HCT116 (cell line): ENCODE results near the gene ZNF18. TPM values are rescaled to one million over a fixed set of nuclear protein-coding genes. Genes with fewer than 3 reads are reported as not detected.

ENCODE experiments used
- ATAC-seq: fragments of 200-7000 bp; cut with Tn5 transposase; 2 replicates; pipeline ENCODE4 v1.9.1; 2020; ENCODE audit warnings: mild to moderate bottlenecking, moderate library complexity
- BruUV-seq: library from RNA; stranded (reverse); fragments of 400-500 nt; replicated peaks from 2 replicates; lab custom pipeline; 2021; lab: Mats Ljungman, UMichigan
- CTCF ChIA-PET: fragments of 300-600 bp; sonication (Branson Sonifier 250); formaldehyde crosslinking; loops from one replicate; lab custom pipeline; 2021; ENCODE audit warnings: antibody characterized with exemption; lab: Charles Lee
- POLR2A ChIA-PET: fragments of 300-600, 350-600 bp; sonication (Branson Sonifier 250); formaldehyde crosslinking; loops from one replicate; lab custom pipeline; 2021; ENCODE audit warnings: antibody characterized with exemption; lab: Charles Lee
- RAD21 ChIA-PET, 2 experiments: fragments of 300-600 bp; sonication (Branson Sonifier 250); formaldehyde crosslinking; loops; one replicate each; lab custom pipeline; 2023; ENCODE audit warnings: low total read pairs in 2 of 2; ENCODE audit not compliant: uncharacterized antibody in 2 of 2, unreplicated experiment in 2 of 2, low non-redundant PET in 1 of 2; lab: Charles Lee
- DNase-seq: peaks from one replicate; pipeline ENCODE4 v3.0.0-alpha.2; 2010; ENCODE audit warnings: low read depth, low spot score
- H2AFZ ChIP-seq: fragments of 200-600 bp; shearing (Covaris generic), sonication (generic); 2 replicates; pipeline ENCODE4 v1.6.1; 2017; ENCODE audit warnings: low read depth, mixed run types, mixed read lengths, antibody characterized with exemption, low read length; ENCODE audit not compliant: poor library complexity, severe bottlenecking
- H3K27ac ChIP-seq: 2 replicates; pipeline ENCODE4 v1.5.1; 2012; ENCODE audit warnings: low read depth, low read length
- H3K27me3 ChIP-seq: fragments of 200-600 bp; sonication (generic); 2 replicates; pipeline ENCODE4 v1.6.1; 2016; ENCODE audit warnings: mixed run types, low read length, mixed read lengths; ENCODE audit not compliant: insufficient read depth
- H3K36me3 ChIP-seq, 2 experiments: fragments of 200-500 bp in 1 of 2; fragments of 200-600 bp in 1 of 2; sonication (Bioruptor generic) in 1 of 2; sonication (generic) in 1 of 2; 2 replicates each; pipeline versions ENCODE4 v1.5.1 to v1.6.1; 2014 to 2016; ENCODE audit warnings: low read length in 2 of 2, inconsistent platforms in 1 of 2, mixed read lengths in 1 of 2, mixed run types in 1 of 2; ENCODE audit not compliant: insufficient read depth in 2 of 2, control insufficient read depth in 1 of 2
- H3K4me1 ChIP-seq, 2 experiments: fragments of 200-600 bp in 1 of 2; sonication (generic) in 1 of 2; 2 replicates each; pipeline versions ENCODE4 v1.5.1 to v1.6.1; 2012 to 2017; ENCODE audit warnings: low read length in 2 of 2, inconsistent platforms in 1 of 2, mild to moderate bottlenecking in 1 of 2, mixed read lengths in 1 of 2, mixed run types in 1 of 2, moderate library complexity in 1 of 2; ENCODE audit not compliant: insufficient read depth in 2 of 2, control insufficient read depth in 1 of 2
- H3K4me2 ChIP-seq: fragments of 200-600 bp; sonication (generic); 2 replicates; pipeline ENCODE4 v1.6.1; 2017; ENCODE audit warnings: mixed run types, low read length, mixed read lengths
- H3K4me3 ChIP-seq, 2 experiments: fragments of 200-600 bp in 1 of 2; sonication (generic) in 1 of 2; replicated peaks in 1 of 2; 2 replicates each; pipeline ENCODE4 v1.5.1; 2011 to 2016; ENCODE audit warnings: low read length in 2 of 2, control low read depth in 1 of 2, low read depth in 1 of 2, mild to moderate bottlenecking in 1 of 2, mixed read lengths in 1 of 2, mixed run types in 1 of 2
- H3K79me2 ChIP-seq: fragments of 200-600 bp; sonication (generic); 2 replicates; pipeline ENCODE4 v1.6.1; 2017; ENCODE audit warnings: mild to moderate bottlenecking, mixed run types, low read length, moderate library complexity, mixed read lengths; ENCODE audit not compliant: insufficient read depth
- H3K9ac ChIP-seq: fragments of 200-600 bp; sonication (generic); 2 replicates; pipeline ENCODE4 v1.6.1; 2016; ENCODE audit warnings: low read length, mixed read lengths
- H3K9me2 ChIP-seq: fragments of 200-600 bp; sonication (generic), shearing (Covaris generic); 2 replicates; pipeline ENCODE4 v1.6.1; 2017; ENCODE audit warnings: mixed run types, mild to moderate bottlenecking, moderate library complexity; ENCODE audit not compliant: insufficient read depth
- H3K9me3 ChIP-seq, 2 experiments: fragments of 200-500 bp in 1 of 2; fragments of 200-600 bp in 1 of 2; sonication (Bioruptor generic) in 1 of 2; sonication (generic) in 1 of 2; 2 replicates each; pipeline ENCODE4 v1.6.1; 2014 to 2017; ENCODE audit warnings: low read length in 2 of 2, mixed read lengths in 2 of 2, inconsistent platforms in 1 of 2, low read depth in 1 of 2, mild to moderate bottlenecking in 1 of 2, mixed run types in 1 of 2, moderate library complexity in 1 of 2; ENCODE audit not compliant: control insufficient read depth in 1 of 2, insufficient read depth in 1 of 2
- H4K20me1 ChIP-seq: fragments of 200-600 bp; sonication (generic), shearing (Covaris generic); 2 replicates; pipeline ENCODE4 v1.6.1; 2017; ENCODE audit warnings: mixed run types, mild to moderate bottlenecking, moderate library complexity; ENCODE audit not compliant: insufficient read depth
- ATF3 ChIP-seq: IDR thresholded peaks from 2 replicates; pipeline ENCODE4 v1.6.1; 2012
- CBX3 ChIP-seq: IDR thresholded peaks from 2 replicates; pipeline ENCODE4 v1.6.1; 2012; ENCODE audit warnings: low read depth
- ELF1 ChIP-seq: IDR thresholded peaks from 2 replicates; pipeline ENCODE4 v1.6.1; 2012; ENCODE audit warnings: low read depth, borderline replicate concordance
- EZH2phosphoT487 ChIP-seq: fragments of 200-600 bp; IDR thresholded peaks from 2 replicates; pipeline ENCODE4 v1.6.1; 2018; ENCODE audit warnings: antibody characterized with exemption, borderline replicate concordance
- FOSL1 ChIP-seq: IDR thresholded peaks from 2 replicates; pipeline ENCODE4 v1.6.1; 2012; ENCODE audit warnings: low read depth
- JUND ChIP-seq: IDR thresholded peaks from 2 replicates; pipeline ENCODE4 v1.6.1; 2012
- MAX ChIP-seq: IDR thresholded peaks from 2 replicates; pipeline ENCODE4 v1.6.1; 2012
- RAD21 ChIP-seq: IDR thresholded peaks from 2 replicates; pipeline ENCODE4 v1.6.1; 2012; ENCODE audit warnings: low read depth, mild to moderate bottlenecking
- REST ChIP-seq: IDR thresholded peaks from 2 replicates; pipeline ENCODE4 v1.6.1; 2012; ENCODE audit warnings: low read depth
- SIN3A ChIP-seq: IDR thresholded peaks from 2 replicates; pipeline ENCODE4 v1.6.1; 2012; ENCODE audit warnings: low read depth
- ZFX ChIP-seq: fragments of 450-650 bp; IDR thresholded peaks from 2 replicates; pipeline ENCODE4 v1.6.1; 2017
- intact Hi-C: fragments of 100-400 bp; cut with micrococcal nuclease; formaldehyde crosslinking; loops from 2 replicates; pipeline ENCODE4 v1.10.0; 2022
- total RNA-seq: library from RNA; stranded (reverse); gene quantifications from one replicate; pipeline ENCODE4 v1.2.1, GENCODE V29; 2021; ENCODE audit not compliant: unreplicated experiment

Gene ZNF18
- total RNA-seq, 1 experiment from 2014 or later, result 6.2 TPM

GRCh38 chr17:11932337-11932898, 64.9 kb downstream of the ZNF18 start:
- H3K79me2 ChIP-seq, result no peaks in the 10 kb centered on the region
- intact Hi-C loops, result no loop called here
- POLR2A ChIA-PET, result no interaction called here
- DNase-seq, result no peak
- H3K36me3 ChIP-seq, result no peaks in the 10 kb centered on the region
- RAD21 ChIA-PET, result no interaction called here
- no peaks in the 10 kb centered on the region for H4K20me1 ChIP-seq
- no peaks in the 10 kb centered on the region for H3K9me3 ChIP-seq
- H3K4me2 ChIP-seq, result no peak overlapping the region
- TF ChIP-seq SIN3A (no peak), FOSL1 (no peak), RAD21 (no peak), ZFX (no peak), CBX3 (no peak), MAX (no peak)
- no peak overlapping the region for H3K27ac ChIP-seq
- no peaks in the 10 kb centered on the region for H3K4me1 ChIP-seq
- no peak overlapping the region for H3K4me3 ChIP-seq
- H3K9ac ChIP-seq, result no peak overlapping the region
- H3K27me3 ChIP-seq, result no peaks in the 10 kb centered on the region
- no peak overlapping the region for H2AFZ ChIP-seq
- no peaks in the 10 kb centered on the region for H3K9me2 ChIP-seq
- ATAC-seq, result no peak
- CTCF ChIA-PET, result no interaction called here
- no TSS peak for BruUV-seq

- no peak overlapping the region for H3K4me2 ChIP-seq
These were observed 68.8 kb downstream of the ZNF18 start for GRCh38 chr17:11928436-11928835.

More at GRCh38 chr17:11928436-11928835, 68.8 kb downstream of the ZNF18 start:
- intact Hi-C loops, result no loop called here
- DNase-seq (no peak), ATAC-seq (no peak)
- H3K27ac ChIP-seq, result no peak overlapping the region
- POLR2A ChIA-PET, result no interaction called here
- H3K9ac ChIP-seq, result no peak overlapping the region
- H3K4me3 ChIP-seq, result no peak overlapping the region
- no peaks in the 10 kb centered on the region for H3K36me3 ChIP-seq
- TF ChIP-seq ELF1 (no peak), EZH2phosphoT487 (no peak), RAD21 (no peak), JUND (no peak), REST (no peak), ATF3 (no peak)
- TF ChIP-seq, all 23 proteins: peak for 0
- Histone ChIP-seq H3K27me3 (no peaks in the 10 kb centered on the region), H3K4me1 (no peaks in the 10 kb centered on the region), H2AFZ (no peak overlapping the region), H4K20me1 (no peaks in the 10 kb centered on the region), H3K9me3 (no peaks in the 10 kb centered on the region), H3K9me2 (no peaks in the 10 kb centered on the region), H3K79me2 (no peaks in the 10 kb centered on the region)
- ChIA-PET CTCF (no interaction called here), RAD21 (no interaction called here)
- no TSS peak for BruUV-seq
